A204.1 (cell line): ENCODE data around the gene GPBAR1.
"Not testable (repeated sequence)": the region's sequence is repeated elsewhere in the genome, so short reads cannot be mapped to it uniquely, and the experiment has no call there.

Experiments used
- FAIRE-seq: peaks from 2 replicates; lab custom pipeline; 2012; peaks lifted over from hg19 to GRCh38; lab: Jason Lieb, UNC

Gene GPBAR1

GRCh38 chr2:218311541-218312266 is 50.9 kb downstream of the GPBAR1 start:
- FAIRE-seq, result not testable (repeated sequence)

- no peak for FAIRE-seq
Observed at GRCh38 chr2:218312267-218312756, 51.5 kb downstream of the GPBAR1 start.

GRCh38 chr2:218313356-218313755 is 52.5 kb downstream of the GPBAR1 start:
- FAIRE-seq, result no peak
